Hypothalamus (tissue), 51 donors: ENCODE results near the gene SPATA16.
"Not testable (repeated sequence)": the region's sequence is repeated elsewhere in the genome, so short reads cannot be mapped to it uniquely, and the experiment has no call there.

Experiments used
- DNase-seq, 51 donors: peaks; one replicate each; lab custom pipeline; 2025; lab: John Stamatoyannopoulos, UW

Gene SPATA16, protein sequence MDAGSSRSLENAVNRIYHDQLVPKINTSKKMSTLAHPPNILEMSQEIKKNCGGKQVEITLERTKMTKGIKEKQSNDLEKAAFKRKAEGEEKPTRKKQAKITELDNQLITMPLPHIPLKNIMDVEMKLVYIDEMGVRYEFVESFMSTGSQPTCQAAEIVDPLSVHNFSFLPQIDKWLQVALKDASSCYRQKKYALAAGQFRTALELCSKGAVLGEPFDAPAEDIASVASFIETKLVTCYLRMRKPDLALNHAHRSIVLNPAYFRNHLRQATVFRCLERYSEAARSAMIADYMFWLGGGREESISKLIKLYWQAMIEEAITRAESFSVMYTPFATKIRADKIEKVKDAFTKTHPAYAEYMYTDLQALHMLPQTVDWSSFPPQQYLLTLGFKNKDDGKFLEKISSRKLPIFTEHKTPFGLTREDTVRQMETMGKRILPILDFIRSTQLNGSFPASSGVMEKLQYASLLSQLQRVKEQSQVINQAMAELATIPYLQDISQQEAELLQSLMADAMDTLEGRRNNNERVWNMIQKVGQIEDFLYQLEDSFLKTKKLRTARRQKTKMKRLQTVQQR

DNA sequence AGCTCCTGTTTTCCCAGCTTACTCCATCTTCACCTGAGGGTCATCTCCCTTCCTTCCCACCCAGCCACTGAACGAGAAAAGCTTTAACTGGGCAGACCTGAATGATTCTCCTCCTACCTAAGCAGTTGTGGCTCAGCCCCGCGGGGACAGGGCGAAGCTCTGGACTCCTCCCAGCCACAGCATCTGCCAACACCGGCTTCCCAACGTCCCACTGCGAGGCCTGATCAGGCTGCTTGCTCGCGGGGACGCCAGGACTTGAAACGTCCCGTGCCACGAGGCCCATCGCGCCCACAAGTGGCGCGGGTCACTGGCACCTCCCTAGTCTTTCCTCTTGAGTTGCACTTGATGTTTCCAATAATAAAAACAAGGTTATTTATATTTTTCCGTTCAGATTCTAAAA lies at the start of gene SPATA16:
TSS of gene SPATA16 (minus strand) at position 250 of the 400 bp plus-strand sequence. CDS start 23,504 bp downstream, outside the sequence.
- no peak for DNase-seq

DNA sequence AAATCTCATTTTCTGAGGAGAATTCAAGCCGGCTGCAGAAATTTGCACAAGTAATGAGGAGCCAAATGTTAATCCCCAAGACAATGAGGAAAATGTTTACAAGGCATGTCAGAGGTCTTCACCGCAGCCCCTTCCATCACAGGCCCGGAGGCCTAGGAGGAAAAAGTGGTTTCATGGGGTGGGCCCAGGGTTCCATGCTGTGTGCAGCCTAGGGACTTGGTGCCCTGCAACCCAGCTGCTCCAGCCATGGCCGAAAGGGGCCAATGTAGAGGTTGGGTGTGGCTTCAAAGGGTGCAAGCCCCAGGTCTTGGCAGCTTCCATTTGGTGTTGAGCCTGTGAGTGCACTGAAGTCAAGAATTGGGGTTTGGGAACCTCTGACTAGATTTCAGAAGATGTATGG lies 42.0 kb upstream of the SPATA16 start:
- not testable (repeated sequence) for DNase-seq

DNA sequence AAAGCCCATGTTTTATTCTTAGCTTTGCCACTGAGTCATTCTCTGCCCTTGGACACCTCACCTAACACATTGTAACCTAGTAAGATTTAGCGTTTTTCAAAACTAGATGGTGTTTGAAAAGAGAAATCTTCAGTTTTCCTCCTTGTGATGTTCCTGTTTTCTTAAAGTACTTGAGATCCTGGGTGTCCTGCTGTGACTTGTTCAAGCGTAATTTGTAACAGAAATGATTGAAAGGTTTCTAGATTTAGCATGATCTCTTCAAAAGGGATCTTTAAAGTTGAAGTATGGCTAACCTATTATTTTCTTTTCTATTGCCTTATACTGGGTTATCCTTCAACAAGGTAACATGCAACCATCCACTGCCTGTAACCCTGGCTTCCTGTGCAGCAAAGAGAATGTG lies 32.6 kb upstream of the SPATA16 start:
- no peak for DNase-seq

DNA sequence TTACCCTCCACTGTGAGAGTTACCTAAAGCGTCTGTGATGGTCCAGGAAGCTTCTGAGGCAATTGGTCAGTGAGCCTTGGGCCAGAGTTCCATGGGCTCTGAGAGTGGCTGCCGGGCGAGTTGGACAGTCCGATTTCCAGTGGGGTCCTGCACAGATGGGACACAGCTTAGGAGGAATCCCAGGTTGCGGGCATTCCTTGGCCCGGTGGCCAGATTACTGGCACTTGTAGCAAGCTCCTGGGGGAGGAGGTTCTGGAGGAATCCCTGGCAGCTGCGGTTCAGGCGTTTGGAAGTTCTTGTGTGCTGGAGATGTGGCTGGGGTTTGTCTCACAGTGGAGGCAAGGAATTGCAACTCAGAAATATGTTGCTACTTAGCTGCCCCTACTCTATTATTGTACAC lies 18.1 kb upstream of the SPATA16 start:
- DNase-seq = not testable (repeated sequence)

DNA sequence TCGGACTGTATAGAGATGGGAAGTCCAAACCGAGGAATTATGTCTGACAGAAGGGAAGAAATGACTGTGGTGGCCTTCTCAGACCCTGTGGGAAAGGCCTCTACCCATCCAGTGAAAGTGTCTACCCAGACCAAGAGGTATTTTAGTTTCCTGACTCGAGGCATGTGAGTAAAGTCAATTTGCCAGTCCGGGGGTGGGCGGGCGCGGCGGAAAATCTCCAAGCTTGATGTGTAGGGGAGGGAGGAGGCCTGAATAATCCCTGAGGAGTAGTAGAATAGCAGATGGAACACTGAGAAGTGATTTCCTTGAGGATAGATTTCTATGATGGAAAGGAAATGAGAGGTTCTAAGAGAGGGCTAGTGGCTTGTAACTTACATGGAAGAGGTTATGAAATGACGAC lies 15.5 kb upstream of the SPATA16 start:
- peak in 1 of 51 donors; percentile 26 for DNase-seq

DNA sequence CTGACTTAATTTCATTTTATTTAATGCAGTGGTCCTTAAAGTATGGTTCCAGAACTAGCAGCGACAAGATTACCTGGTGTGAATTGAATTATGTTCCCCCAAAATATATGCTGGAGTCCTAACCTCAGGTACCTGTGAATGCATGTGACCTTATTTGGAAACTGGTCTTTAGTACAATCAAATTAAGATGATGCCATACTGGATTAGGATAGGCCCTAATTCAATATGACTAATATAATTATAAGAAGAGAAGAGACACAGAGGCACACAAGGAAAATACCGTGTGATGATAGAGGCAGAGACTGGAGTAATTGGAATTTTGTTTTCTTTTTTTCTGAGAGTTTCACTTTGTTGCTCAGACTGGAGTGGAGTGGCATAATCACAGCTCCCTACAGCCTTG lies 12.6 kb upstream of the SPATA16 start:
- DNase-seq = no peak

DNA sequence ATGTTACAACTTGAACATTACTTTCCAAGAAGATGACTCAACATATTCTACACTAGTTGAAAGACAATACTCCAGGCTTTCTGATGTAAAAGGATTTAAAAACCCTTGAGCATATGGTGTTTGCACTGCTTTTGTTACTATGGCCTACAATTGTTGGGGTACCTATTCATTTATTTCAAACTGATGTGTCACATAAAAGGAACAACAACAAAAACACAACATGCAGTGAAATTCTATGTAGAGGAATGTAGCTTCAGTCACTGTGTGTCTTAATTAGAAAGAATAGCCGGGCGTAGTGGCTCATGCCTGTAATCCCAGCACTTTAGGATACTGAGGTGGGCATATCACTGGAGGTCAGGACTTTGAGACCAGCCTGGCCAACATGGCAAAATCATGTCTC lies 1.6 kb downstream of the SPATA16 start:
- DNase-seq = no peak

DNA sequence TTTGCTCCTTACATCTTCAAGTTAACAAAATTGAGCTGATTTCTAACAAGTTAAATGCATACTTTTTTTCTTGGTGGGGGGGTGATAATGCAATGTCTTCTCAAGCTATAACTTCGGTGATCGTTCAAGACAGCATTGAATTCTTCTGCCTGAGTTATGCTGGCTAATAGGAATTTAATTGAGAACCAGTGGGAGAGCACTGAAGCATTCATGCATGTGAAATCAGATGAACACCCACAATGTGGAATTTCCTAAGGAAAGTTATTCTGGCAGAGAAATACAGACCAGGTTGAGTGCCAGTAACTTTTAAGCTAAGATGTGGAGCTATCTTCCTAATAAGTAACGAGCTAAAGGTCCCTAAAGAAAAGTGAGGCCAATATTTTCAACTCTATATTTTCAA lies 3.0 kb downstream of the SPATA16 start:
- no peak for DNase-seq

DNA sequence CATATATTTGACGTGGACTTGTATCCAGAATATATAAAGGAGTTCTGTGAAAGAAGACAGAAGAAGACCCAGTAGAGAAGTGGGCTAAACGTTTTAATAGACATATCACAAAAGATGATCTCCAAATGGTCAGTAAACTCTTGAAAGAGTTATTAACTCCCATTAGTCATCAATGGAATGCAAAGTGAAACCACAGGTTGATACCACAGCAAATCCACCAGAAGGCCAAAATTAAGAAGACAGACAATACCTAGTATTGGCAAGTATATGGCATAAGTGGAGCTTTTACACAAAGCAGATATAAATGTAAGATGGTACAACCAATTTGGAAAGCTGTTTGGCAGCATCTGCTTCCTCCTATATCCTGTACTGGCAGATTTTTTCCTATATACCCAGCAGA lies 6.0 kb downstream of the SPATA16 start:
- DNase-seq = no peak

DNA sequence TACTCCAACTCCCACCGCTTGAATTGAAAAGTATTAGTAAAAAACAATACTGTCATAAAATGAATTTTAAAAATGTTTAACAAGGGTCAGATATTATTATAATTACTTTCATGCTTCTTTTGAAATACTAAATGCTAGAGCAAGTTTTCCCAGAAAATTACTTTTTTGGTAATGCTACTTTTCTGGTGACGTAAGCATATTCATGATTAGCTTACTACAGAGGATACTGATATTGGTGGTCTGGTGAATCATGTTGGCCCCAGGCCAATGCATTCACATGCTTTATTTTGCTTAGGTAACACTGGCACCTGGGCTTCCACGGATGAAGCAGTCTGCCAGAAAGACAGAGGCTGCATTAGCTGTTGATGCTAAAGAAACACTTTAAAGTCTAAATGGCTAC lies 12.4 kb downstream of the SPATA16 start:
- no peak for DNase-seq

DNA sequence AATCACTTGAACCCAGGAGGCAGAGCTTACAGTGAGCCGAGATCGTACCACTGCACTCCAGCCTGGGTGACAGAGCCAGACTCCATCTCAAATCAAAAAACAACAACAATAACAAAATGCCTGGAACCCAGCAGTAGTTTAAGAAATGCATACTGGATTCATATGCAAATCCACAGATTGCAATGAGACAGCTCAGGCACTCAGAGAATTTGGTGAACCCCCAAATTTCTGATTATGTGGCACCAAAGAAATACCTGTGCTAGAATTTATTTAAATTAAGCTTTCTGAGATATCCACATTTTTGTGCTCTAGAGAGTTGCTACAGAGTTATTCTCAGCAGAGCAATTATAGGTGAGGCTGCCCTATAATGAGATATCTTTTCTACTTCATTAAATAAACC lies 29.7 kb downstream of the SPATA16 start:
- no peak for DNase-seq

DNA sequence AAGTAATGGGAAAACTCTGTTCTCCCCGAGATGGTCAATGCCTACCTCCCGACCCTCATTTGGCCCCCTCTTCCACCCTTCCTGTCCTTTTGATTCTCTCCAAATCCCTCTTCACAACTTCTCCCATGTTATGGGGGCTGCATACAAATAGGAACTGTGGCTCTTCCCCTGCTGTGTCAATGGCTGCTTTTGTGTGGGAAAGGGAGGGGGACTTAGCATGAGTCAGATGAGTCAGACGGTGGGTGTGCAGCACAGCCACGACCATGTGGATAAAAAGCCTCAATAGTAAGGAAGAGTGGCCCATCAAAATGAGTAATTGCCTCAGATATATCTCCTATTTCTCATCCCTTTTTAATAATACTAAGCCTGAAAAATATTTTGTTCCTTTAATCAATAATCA lies 31.9 kb downstream of the SPATA16 start:
- DNase-seq = peak in 9 of 51 donors; percentile 0 to 24 (median 3)

DNA sequence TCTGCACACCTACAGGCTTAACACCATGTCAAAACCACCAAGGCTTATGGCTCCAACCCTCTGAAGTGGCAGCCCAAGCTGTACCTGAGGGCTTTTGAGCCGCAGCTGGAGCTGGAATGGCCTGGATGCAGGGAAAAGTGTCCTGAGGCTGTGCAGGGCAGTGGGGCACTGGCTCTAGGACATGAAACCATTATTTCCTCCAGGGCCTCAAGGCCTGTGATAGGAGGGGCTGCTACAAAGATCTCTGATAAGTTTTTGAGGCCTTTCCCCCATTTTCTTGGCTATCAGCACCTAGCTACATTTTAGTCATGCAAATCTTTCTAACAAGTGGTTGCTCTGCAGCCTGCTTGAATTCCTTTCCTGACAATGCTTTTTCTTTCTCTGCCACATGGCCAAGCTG lies 37.6 kb downstream of the SPATA16 start:
- DNase-seq = no peak

DNA sequence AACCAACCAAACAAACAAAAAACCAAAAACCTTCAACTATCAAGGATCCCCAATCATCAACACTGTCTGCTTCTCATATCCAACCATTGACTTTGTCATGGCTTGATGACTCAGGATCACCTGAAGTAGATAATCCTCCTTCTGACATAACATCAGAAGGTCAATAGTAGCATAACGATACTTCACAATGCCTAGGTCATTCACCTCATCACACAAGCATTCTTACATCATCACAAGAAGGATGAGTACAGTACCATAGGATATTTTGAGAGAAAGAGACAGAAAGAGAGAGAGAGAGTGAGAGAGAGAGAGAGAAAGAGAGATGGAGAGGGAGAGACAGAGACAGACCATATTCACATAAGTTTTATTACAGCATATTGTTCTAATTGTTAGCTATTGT lies 42.1 kb downstream of the SPATA16 start:
- DNase-seq = no peak

DNA sequence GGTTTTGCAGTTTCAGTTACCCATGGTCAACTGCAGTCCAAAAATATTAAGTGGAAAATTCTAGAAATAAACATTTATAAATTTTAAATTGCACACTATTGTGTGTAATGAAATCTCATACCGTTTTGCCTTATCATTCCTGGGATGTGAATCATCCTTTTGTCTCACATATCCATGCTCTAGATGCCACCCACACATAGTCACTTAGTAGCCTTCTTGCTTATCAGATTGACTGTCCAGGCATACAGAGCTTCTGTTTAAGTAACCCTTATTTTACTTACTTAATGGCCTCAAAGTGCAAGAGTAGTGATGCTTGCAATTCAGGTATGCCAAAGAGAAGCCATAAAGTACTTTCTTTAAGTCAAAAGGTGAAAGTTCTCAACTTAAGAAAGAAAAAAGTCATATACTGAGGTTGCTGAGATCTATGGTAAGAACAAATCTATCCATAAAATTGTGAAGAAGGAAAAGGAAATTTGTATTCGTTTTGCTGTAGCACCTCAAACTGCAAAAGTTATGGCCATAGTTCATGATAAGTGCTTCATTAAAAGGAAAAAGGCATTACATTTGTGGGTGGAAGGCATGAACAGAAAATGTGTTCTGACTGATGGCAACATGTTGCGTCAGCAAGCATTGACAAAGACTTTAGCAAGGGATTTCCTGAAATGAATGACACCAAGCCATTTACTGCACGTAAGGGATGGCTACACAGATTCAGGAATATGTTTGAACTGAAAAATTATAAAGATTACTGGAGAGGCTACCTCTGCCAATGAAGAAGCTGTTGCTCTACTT lies 43.8 kb downstream of the SPATA16 start:
- DNase-seq = no peak

DNA sequence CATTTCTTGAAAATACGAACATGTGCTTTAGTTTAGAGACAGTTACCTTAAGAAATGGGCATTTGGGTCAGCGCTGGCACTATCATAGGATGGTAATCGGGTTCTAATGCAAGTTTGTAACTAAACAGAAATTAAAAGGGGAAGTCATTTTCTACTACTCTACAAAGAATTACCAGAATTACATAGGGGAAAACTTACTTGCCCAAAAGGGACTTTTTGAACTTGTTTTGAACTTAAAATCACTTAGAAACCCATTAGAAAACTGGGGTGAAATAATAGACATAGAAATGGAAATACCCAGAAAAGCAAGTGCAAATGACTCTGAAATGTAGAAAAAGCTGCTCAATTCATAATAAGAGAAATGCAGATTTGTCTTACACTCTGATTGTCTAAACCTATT lies 44.9 kb downstream of the SPATA16 start:
- no peak for DNase-seq

DNA sequence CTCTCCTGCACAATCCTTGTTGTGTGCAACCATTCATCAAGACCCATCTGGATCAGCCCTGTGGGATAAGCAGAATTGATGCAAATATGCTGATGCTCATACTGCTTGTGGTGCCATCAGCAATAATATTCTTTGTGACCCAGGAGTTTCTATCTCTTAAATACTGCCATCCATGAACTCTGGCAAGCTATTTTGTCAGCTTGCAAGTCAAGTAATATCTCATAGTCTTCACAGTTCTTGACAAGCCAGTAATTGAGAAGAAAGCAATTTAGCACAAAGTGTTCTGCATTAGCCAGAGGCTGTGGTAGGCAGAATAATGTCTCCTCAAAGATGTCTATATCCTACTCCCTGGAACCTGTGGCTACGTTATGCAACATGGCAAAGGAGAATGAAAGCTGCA lies 49.0 kb downstream of the SPATA16 start:
- DNase-seq = no peak

DNA sequence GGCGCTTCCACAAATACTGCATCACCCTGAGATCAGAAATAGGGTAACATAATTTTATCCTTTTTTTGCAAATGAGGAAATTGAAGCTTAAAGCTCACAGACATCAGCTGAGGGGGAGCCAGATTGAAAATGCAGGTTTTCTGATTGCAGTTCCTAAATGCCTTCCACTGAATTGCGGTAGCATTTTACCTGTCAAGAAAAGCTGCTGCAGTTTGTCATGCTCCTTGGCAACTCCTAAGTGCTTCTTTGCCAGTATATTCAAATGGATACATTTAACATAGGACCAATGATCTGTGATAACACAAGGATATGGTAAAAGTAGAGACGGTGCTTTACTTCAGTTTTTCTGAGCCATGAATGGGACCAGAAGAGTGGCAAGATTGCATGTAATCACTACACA lies 50.5 kb downstream of the SPATA16 start:
- DNase-seq = no peak

DNA sequence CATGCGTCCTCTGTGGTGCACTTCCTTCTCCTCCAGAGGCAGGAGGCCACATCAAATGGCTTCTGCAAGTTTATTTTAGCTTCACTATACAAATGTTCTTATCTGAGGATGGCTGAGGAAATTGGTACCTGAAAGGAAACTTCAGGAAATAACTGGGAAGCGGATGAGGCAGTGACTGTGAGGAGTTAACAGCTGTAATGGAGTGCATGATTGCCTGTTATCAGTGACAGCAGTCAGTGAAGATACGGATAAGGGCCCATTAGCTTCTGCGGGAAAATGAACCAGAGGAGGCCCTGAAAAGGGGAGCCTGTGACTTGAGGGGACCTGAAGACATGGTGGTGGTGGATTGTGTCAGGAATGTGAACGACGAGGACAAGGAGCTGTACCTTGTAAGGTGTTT lies 51.8 kb downstream of the SPATA16 start:
- DNase-seq = no peak

DNA sequence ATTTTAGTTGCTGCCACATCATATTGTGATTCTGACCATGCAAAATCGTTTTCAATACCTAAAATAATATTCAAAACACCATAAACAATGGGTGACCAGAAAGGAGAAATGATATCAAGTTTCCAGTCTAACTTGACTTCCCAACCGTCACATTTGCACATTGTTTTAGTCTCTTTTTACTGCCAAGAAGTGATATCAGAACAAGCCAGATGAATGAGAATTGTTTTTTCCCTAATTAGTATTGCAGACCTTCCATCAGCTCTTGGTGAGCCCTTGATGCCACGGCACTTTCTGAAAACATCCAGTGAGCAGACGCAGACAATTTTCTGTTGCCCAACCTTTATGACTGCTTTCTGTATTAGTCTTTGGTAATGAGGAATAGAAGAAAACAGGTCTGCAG lies 62.5 kb downstream of the SPATA16 start:
- DNase-seq = peak in 2 of 51 donors; percentile 1 to 7
